ENCODE results near the gene BSN.

- TF ChIP-seq, protein P1, sequence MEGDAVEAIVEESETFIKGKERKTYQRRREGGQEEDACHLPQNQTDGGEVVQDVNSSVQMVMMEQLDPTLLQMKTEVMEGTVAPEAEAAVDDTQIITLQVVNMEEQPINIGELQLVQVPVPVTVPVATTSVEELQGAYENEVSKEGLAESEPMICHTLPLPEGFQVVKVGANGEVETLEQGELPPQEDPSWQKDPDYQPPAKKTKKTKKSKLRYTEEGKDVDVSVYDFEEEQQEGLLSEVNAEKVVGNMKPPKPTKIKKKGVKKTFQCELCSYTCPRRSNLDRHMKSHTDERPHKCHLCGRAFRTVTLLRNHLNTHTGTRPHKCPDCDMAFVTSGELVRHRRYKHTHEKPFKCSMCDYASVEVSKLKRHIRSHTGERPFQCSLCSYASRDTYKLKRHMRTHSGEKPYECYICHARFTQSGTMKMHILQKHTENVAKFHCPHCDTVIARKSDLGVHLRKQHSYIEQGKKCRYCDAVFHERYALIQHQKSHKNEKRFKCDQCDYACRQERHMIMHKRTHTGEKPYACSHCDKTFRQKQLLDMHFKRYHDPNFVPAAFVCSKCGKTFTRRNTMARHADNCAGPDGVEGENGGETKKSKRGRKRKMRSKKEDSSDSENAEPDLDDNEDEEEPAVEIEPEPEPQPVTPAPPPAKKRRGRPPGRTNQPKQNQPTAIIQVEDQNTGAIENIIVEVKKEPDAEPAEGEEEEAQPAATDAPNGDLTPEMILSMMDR (IDR thresholded peaks at IDR 0.05) = no peak
- TF ChIP-seq POLR2A (IDR thresholded peaks at IDR 0.05) = no peak
These were observed 162.5 kb downstream of the BSN start for GRCh38 chr3:49716691-49717210.
